NCI-H2171 (cell line): ENCODE results near the gene COL2A1.

Experiments used
- DNase-seq: peaks from one replicate; lab custom pipeline; 2025; lab: John Stamatoyannopoulos, UW

Gene COL2A1

GRCh38 chr12:48012070-48012469 is 7.8 kb upstream of the COL2A1 start:
- DNase-seq: no peak

GRCh38 chr12:48010366-48010970 is 6.2 kb upstream of the COL2A1 start:
- no peak for DNase-seq

- DNase-seq: no peak
Measured at GRCh38 chr12:48009471-48009870, 5.2 kb upstream of the COL2A1 start.

GRCh38 chr12:48008950-48009349 is 4.7 kb upstream of the COL2A1 start:
- no peak for DNase-seq

- no peak for DNase-seq
Measured at GRCh38 chr12:48008349-48008748, 4.1 kb upstream of the COL2A1 start.

- DNase-seq: no peak
Measured at GRCh38 chr12:48007206-48007605, 2.9 kb upstream of the COL2A1 start.

- no peak for DNase-seq
Measured at GRCh38 chr12:48005750-48006021, 1.4 kb upstream of the COL2A1 start.

- no peak for DNase-seq
Measured at GRCh38 chr12:48005001-48005749, 899 bp upstream of the COL2A1 start.

- DNase-seq: no peak
Measured at GRCh38 chr12:48003226-48004052, 837 bp downstream of the COL2A1 start.

- DNase-seq: no peak
Measured at GRCh38 chr12:48002773-48003218, 1.5 kb downstream of the COL2A1 start.

- no peak for DNase-seq
Measured at GRCh38 chr12:48002414-48002730, 1.9 kb downstream of the COL2A1 start.

GRCh38 chr12:48001505-48002413 is 2.5 kb downstream of the COL2A1 start:
- peak; percentile 41 for DNase-seq

- peak; percentile 40 for DNase-seq
Measured at GRCh38 chr12:48000878-48001504, 3.3 kb downstream of the COL2A1 start.

- DNase-seq: no peak
Measured at GRCh38 chr12:47999816-48000215, 4.5 kb downstream of the COL2A1 start.

GRCh38 chr12:47997321-47997720 is 7.0 kb downstream of the COL2A1 start:
- no peak for DNase-seq

GRCh38 chr12:47995981-47996401 is 8.3 kb downstream of the COL2A1 start:
- no peak for DNase-seq

GRCh38 chr12:47993491-47993890 is 10.8 kb downstream of the COL2A1 start:
- DNase-seq: no peak

- no peak for DNase-seq
Measured at GRCh38 chr12:47992776-47993175, 11.5 kb downstream of the COL2A1 start.

GRCh38 chr12:47991106-47992061 is 12.9 kb downstream of the COL2A1 start:
- no peak for DNase-seq

- DNase-seq: no peak
Measured at GRCh38 chr12:47990351-47991105, 13.7 kb downstream of the COL2A1 start.
